HEK293T (cell line): ENCODE measurements around the gene SATB1.

Experiments used
- CTCF ChIA-PET: fragments of 350-600 bp; formaldehyde crosslinking; extraction: SDS; loops from one replicate; lab custom pipeline; 2021; ENCODE audit warnings: antibody characterized with exemption, inconsistent platforms; lab: Yijun Ruan, JAX
- POLR2A ChIA-PET: fragments of 350-600 bp; formaldehyde crosslinking; extraction: SDS; loops from one replicate; lab custom pipeline; 2020; ENCODE audit warnings: antibody characterized with exemption, inconsistent platforms; lab: Yijun Ruan, JAX
- DNase-seq: peaks from one replicate; pipeline ENCODE4 v3.0.0; 2012; ENCODE audit warnings: mixed read lengths; ENCODE audit errors: extremely low spot score
- ARNT ChIP-seq: fragments of 450-650 bp; IDR thresholded peaks from 2 replicates; pipeline ENCODE4 v1.6.1; 2017; ENCODE audit warnings: mild to moderate bottlenecking
- BHLHE40 ChIP-seq: fragments of 450-650 bp; IDR thresholded peaks from 2 replicates; pipeline ENCODE4 v1.6.1; 2016; ENCODE audit warnings: mild to moderate bottlenecking, moderate library complexity, borderline replicate concordance
- CTBP1 ChIP-seq: fragments of 450-650 bp; IDR thresholded peaks from 2 replicates; pipeline ENCODE4 v1.6.1; 2016; ENCODE audit warnings: borderline replicate concordance
- ELF4 ChIP-seq: fragments of 450-650 bp; IDR thresholded peaks from 2 replicates; pipeline ENCODE4 v1.6.1; 2017; ENCODE audit warnings: antibody characterized with exemption
- FOXA1 ChIP-seq: fragments of 450-650 bp; IDR thresholded peaks from 2 replicates; pipeline ENCODE4 v1.6.1; 2016; ENCODE audit warnings: mild to moderate bottlenecking
- FOXK2 ChIP-seq: fragments of 450-650 bp; IDR thresholded peaks from 2 replicates; pipeline ENCODE4 v1.6.1; 2016; ENCODE audit warnings: mild to moderate bottlenecking
- FOXM1 ChIP-seq: fragments of 450-650 bp; IDR thresholded peaks from 2 replicates; pipeline ENCODE4 v1.6.1; 2017; ENCODE audit warnings: mild to moderate bottlenecking, borderline replicate concordance
- HDGF ChIP-seq: fragments of 450-650 bp; IDR thresholded peaks from 2 replicates; pipeline ENCODE4 v1.6.1; 2017; ENCODE audit warnings: antibody characterized with exemption, borderline replicate concordance
- L3MBTL2 ChIP-seq: fragments of 450-650 bp; conservative IDR thresholded peaks from 2 replicates; pipeline ENCODE4 v1.6.1; 2016; ENCODE audit warnings: mild to moderate bottlenecking
- LEF1 ChIP-seq: fragments of 450-650 bp; IDR thresholded peaks from 2 replicates; pipeline ENCODE4 v1.6.1; 2017; ENCODE audit warnings: mild to moderate bottlenecking, borderline replicate concordance
- NFRKB ChIP-seq: fragments of 450-650 bp; IDR thresholded peaks from 2 replicates; pipeline ENCODE4 v1.6.1; 2016; ENCODE audit warnings: mild to moderate bottlenecking, moderate library complexity
- SP1 ChIP-seq: fragments of 450-650 bp; IDR thresholded peaks from 2 replicates; pipeline ENCODE4 v1.6.1; 2017
- SUZ12 ChIP-seq: fragments of 450-650 bp; IDR thresholded peaks from 2 replicates; pipeline ENCODE4 v1.6.1; 2016; ENCODE audit warnings: mild to moderate bottlenecking
- TARDBP ChIP-seq: fragments of 450-650 bp; IDR thresholded peaks from 2 replicates; pipeline ENCODE4 v1.6.1; 2016
- ZNF384 ChIP-seq: fragments of 450-650 bp; IDR thresholded peaks from 2 replicates; pipeline ENCODE4 v1.6.1; 2016
- TF ChIP-seq, protein P1 (sequence below): fragments of 450-650 bp; IDR thresholded peaks from 2 replicates; pipeline ENCODE4 v1.6.1; 2016

The SATB1 gene

DNA sequence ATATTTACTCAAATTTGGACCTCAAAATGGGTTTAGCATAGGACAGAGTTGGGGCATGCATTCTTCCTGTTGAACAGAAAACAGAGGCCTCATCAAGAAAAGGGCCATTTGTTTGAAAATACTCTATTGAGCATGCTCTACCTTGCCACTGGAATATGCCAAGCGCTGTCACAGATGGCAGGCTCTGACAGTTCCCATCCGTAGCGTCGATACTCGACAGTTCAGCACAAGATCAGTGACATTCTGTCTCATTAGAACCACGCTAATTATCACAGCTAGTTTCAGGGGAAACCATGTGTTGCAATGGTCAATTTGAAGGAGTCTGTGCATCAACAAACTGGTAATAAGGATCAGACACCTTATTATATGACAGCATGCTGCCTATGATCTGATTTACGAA is 54.5 kb downstream of the SATB1 start:
- CTCF ChIA-PET, result no interaction called here
- DNase-seq, result no peak
- POLR2A ChIA-PET, result no interaction called here
- TF ChIP-seq SUZ12, result no peak

DNA sequence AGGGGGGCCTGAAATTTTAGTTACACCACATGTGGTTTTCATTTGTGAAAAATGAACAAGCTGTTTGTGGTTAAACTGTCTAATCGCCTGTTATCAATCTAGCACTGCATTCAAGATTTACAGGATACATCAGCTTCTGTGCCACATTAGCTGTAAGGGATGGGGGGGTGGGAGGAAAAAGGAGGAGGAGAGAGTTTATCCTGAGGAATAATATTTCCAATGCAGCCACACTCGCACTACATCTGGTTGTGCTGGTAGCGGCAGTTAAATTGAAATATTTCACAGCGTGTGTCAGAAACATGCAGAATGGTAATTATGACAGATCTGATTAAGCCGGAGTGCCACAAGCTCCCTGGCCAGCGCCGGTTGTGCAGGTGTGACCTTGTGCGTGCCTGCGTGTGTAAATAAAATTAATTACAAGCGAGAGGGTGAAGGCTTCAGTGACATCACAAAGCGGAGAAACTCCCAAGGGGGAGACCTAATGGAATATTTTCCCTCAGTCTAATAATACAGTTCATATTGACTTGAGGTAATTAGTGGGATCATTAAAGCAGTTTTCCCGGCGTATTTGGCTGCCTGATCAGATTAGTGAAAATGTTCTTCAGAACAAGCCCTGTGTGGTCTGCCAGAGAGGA is 55.5 kb downstream of the SATB1 start:
- CTCF ChIA-PET, result no interaction called here
- POLR2A ChIA-PET, result interaction anchor here (0.8 kb wide), 1 partner anchor 627 kb away, joined by 3 read pairs; the partner anchor contains the start of gene TBC1D5
- TF ChIP-seq ELF4 (no peak), HDGF (no peak), ZNF384 (no peak), FOXM1 (no peak), TARDBP (no peak), FOXK2 (no peak), BHLHE40 (no peak), L3MBTL2 (no peak), SP1 (no peak), CTBP1 (no peak), NFRKB (no peak)
- TF ChIP-seq, protein P1, sequence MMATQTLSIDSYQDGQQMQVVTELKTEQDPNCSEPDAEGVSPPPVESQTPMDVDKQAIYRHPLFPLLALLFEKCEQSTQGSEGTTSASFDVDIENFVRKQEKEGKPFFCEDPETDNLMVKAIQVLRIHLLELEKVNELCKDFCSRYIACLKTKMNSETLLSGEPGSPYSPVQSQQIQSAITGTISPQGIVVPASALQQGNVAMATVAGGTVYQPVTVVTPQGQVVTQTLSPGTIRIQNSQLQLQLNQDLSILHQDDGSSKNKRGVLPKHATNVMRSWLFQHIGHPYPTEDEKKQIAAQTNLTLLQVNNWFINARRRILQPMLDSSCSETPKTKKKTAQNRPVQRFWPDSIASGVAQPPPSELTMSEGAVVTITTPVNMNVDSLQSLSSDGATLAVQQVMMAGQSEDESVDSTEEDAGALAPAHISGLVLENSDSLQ, result no peak
- DNase-seq, result peak; percentile 10

DNA sequence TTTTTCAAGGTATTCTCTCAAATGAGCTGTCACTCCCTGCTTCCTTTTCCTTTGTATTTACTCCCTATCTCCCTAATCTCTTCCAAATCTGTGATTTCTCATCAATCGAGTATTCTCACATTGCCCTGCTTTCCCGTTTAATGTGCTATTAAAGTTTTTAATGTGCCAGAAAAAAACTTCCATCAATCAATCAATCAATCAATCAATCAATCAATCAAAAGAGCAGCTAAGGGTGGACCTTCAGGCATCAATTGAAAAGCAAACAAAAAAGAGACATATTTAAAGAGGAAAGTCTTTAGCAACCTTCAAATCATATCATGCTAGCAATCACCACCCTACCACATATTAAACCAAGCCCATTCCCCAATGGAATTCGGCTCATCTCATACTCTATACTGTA is 58.9 kb downstream of the SATB1 start:
- ChIA-PET POLR2A (interaction anchor here (0.6 kb wide), 1 partner anchor 815 kb away, joined by 3 read pairs; no protein-coding TSS in a partner anchor), CTCF (no interaction called here)
- TF ChIP-seq, protein P1, result peak; percentile 88
- no peak for TF ChIP-seq FOXM1
- no peak for DNase-seq

DNA sequence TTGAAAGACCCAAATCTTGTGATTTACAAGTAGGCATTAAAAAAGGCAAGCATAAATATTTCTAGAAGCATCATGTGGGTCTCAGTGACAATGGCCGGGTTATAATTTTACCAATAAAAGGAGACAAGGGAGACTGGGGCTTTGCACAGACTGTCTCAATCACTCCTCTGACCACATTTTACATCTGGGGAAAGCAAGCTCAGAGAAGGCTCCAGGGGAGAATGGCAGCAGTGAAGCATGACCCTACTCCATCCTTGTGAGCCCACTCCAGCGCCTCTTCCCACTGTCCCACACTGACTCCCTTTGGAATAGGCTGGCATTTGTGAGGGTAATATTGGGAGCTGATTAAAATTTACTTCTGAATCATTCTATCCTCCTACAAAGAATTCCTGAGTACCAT is 61.8 kb downstream of the SATB1 start:
- DNase-seq, result no peak
- ChIA-PET POLR2A (no interaction called here), CTCF (no interaction called here)
- TF ChIP-seq FOXK2 (no peak), SP1 (no peak), L3MBTL2 (no peak), SUZ12 (no peak), ELF4 (no peak), LEF1 (no peak), ARNT (no peak), FOXA1 (no peak)
- TF ChIP-seq, protein P1, result no peak

DNA sequence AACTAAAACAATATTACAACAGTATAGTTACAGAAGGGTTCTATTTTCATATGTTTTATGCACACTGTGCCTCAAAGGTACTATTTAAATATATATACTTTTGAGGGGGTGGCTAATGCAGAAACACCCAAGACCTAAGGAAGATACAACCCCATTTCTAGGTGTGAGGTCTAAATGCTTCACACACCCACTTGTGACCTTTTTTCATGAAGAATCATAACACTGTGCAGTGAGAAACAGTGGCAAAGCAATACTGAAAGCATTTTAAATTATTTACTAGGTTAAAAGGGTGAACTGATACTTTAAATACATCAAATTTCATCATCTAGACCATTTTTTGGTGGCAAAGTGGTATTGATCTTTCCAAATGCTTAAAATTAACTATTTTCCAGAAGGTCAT is 67.4 kb downstream of the SATB1 start:
- no peak for DNase-seq
- TF ChIP-seq, protein P1, result no peak
- TF ChIP-seq FOXM1, result no peak
- TF ChIP-seq LEF1, result no peak
- no peak for TF ChIP-seq HDGF
- TF ChIP-seq FOXA1, result no peak
- no peak for TF ChIP-seq SP1
- TF ChIP-seq ARNT, result no peak
- TF ChIP-seq CTBP1, result no peak
- TF ChIP-seq FOXK2, result no peak
- TF ChIP-seq TARDBP, result no peak
- TF ChIP-seq BHLHE40, result no peak
- TF ChIP-seq ZNF384, result no peak
- no peak for TF ChIP-seq NFRKB
- POLR2A ChIA-PET, result no interaction called here
- CTCF ChIA-PET, result interaction anchor here (0.6 kb wide), 1 partner anchor 79 kb away, joined by 3 read pairs; no protein-coding TSS in a partner anchor

DNA sequence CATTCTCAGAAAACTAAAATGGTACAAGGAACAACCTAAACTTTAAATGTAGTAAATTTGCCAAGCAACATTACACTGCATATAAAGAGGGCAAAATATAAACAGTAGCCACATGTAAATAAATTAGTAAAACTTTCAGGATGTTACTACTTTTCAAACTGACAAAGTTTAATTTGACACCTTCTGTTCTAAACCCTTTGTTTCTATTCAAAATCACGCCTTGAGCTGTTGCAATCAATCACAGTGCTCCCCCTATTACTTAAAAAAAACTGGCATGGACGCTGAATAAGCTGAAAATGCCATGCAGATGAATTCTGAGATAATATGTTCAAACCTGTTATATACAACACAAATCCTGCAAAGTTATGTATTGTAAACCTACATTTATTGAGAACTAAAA is 69.3 kb downstream of the SATB1 start:
- ChIA-PET POLR2A (no interaction called here), CTCF (no interaction called here)

More for the DNA sequence above, 69.3 kb downstream of the SATB1 start:
- DNase-seq, result no peak
- TF ChIP-seq BHLHE40, result no peak
- TF ChIP-seq LEF1, result no peak
- no peak for TF ChIP-seq L3MBTL2
- no peak for TF ChIP-seq FOXA1
- no peak for TF ChIP-seq NFRKB
- TF ChIP-seq ZNF384, result no peak
